Gastroesophageal sphincter (tissue), 3 donors: ENCODE data around the gene SLC26A9.

Experiments
- POLR2A ChIP-seq, 2 donors: fragments of 450-650 bp; IDR thresholded peaks; one replicate each; pipeline ENCODE4 v1.6.1; 2017; ENCODE audit warnings: antibody characterized with exemption in 2 of 2, mild to moderate bottlenecking in 2 of 2, moderate library complexity in 1 of 2
- POLR2AphosphoS5 ChIP-seq: sonication (generic); formaldehyde crosslinking; IDR thresholded peaks from one replicate; pipeline ENCODE4 v1.6.1; 2017; ENCODE audit warnings: antibody characterized with exemption
- TF ChIP-seq, protein P1 (sequence below), 4 experiments: fragments of 200-600 bp in 2 of 4; fragments of 450-650 bp in 2 of 4; sonication (generic) in 1 of 4; IDR thresholded peaks; one replicate each; pipeline ENCODE4 v1.5.1; 2017 to 2019; ENCODE audit warnings: antibody characterized with exemption in 4 of 4, mild to moderate bottlenecking in 2 of 4, moderate library complexity in 2 of 4

DNA sequence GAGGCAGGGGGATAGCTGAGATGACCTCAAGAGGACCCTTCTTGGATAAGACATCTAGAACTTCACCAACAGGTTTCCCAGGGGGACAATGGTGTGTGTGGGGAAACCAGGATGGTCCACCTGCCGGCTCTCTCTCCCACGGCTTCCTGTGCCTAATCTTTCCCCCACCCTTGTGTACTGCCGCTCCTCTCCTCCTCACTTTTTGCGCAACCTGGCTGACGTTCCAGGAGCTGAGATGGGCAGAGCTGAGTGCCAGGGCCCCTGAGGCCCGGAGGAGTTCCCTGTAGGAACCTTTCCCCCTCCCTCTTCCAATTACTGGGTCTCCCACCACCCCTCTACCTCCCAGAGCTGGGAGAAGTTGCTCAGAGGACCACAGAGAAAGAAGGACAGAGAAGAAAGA is 6.9 kb downstream of the SLC26A9 start:
- TF ChIP-seq, protein P1, sequence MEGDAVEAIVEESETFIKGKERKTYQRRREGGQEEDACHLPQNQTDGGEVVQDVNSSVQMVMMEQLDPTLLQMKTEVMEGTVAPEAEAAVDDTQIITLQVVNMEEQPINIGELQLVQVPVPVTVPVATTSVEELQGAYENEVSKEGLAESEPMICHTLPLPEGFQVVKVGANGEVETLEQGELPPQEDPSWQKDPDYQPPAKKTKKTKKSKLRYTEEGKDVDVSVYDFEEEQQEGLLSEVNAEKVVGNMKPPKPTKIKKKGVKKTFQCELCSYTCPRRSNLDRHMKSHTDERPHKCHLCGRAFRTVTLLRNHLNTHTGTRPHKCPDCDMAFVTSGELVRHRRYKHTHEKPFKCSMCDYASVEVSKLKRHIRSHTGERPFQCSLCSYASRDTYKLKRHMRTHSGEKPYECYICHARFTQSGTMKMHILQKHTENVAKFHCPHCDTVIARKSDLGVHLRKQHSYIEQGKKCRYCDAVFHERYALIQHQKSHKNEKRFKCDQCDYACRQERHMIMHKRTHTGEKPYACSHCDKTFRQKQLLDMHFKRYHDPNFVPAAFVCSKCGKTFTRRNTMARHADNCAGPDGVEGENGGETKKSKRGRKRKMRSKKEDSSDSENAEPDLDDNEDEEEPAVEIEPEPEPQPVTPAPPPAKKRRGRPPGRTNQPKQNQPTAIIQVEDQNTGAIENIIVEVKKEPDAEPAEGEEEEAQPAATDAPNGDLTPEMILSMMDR (IDR thresholded peaks at IDR 0.05) = no peak
- TF ChIP-seq POLR2A (IDR thresholded peaks at IDR 0.05) = no peak
- no peak for TF ChIP-seq POLR2AphosphoS5
